HepG2 (cell line): ENCODE measurements around the gene HHIPL1. TPM values are rescaled to one million over a fixed set of nuclear protein-coding genes. Genes with fewer than 3 reads are reported as not detected.
A peak's percentile ranks its signal among the peaks of the same experiment; 100 is the strongest.

Experiments
- CHD4 ChIP-seq: fragments of 200-600 bp; sonication (generic); IDR thresholded peaks from 2 replicates; pipeline ENCODE4 v1.7.0; 2017; ENCODE audit warnings: mild to moderate bottlenecking, low read length, borderline replicate concordance
- ETS1 ChIP-seq: sonication (generic); formaldehyde crosslinking; IDR thresholded peaks from 2 replicates; pipeline ENCODE4 v1.4.0; 2020; ENCODE audit warnings: missing genetic modification reagents
- LCORL ChIP-seq, 2 experiments: fragments of 450-650 bp in 1 of 2; sonication (generic) in 1 of 2; formaldehyde crosslinking in 1 of 2; IDR thresholded peaks; 2 replicates each; pipeline versions ENCODE4 v1.5.0 to v1.6.1; 2017 to 2020; ENCODE audit warnings: antibody characterized with exemption in 1 of 2, missing genetic modification reagents in 1 of 2
- REL ChIP-seq: sonication (generic); formaldehyde crosslinking; conservative IDR thresholded peaks from 2 replicates; pipeline ENCODE4 v1.8.0; 2022; ENCODE audit warnings: mild to moderate bottlenecking, missing genetic modification reagents, moderate library complexity
- ZMYM3 ChIP-seq: sonication (generic); formaldehyde crosslinking; IDR thresholded peaks from 2 replicates; pipeline ENCODE4 v1.5.1; 2020; ENCODE audit warnings: mild to moderate bottlenecking, missing genetic modification reagents
- ZNF136 ChIP-seq: sonication (generic); formaldehyde crosslinking; IDR thresholded peaks from 2 replicates; pipeline ENCODE4 v1.8.1; 2022; ENCODE audit warnings: low read depth, mild to moderate bottlenecking, moderate library complexity, missing genetic modification reagents
- ZNF431 ChIP-seq: sonication (generic); formaldehyde crosslinking; IDR thresholded peaks from 2 replicates; pipeline ENCODE4 v1.9.0; 2022; ENCODE audit warnings: missing genetic modification reagents, low read depth, mild to moderate bottlenecking, borderline replicate concordance
- ZNF577 ChIP-seq: sonication (generic); formaldehyde crosslinking; IDR thresholded peaks from 2 replicates; pipeline ENCODE4 v1.4.0; 2020; ENCODE audit warnings: mild to moderate bottlenecking, low read depth, missing genetic modification reagents, borderline replicate concordance
- ZSCAN20 ChIP-seq: sonication (generic); formaldehyde crosslinking; IDR thresholded peaks from 2 replicates; pipeline ENCODE4 v1.4.0; 2020; ENCODE audit warnings: missing genetic modification reagents, mild to moderate bottlenecking, borderline replicate concordance
- ZSCAN9 ChIP-seq: IDR thresholded peaks from 2 replicates; pipeline ENCODE4 v1.6.1; 2016; ENCODE audit warnings: borderline replicate concordance
- polyA plus RNA-seq, 8 experiments: library from polyadenylated mRNA; depleted of rRNA in 3 of 8; stranded (reverse) in 7 of 8; unstranded in 1 of 8; fragments of >200 nt; fragmentation: Illumina TruSeq in 4 of 8; extraction: Trizol in 4 of 8; gene quantifications; 2 replicates each; pipeline versions ENCODE4 v1.2.1 to v1.2.3, GENCODE V29; 2011 to 2016; ENCODE audit warnings: low read depth in 4 of 8, missing spikeins in 1 of 8, mixed read lengths in 1 of 8; ENCODE audit not compliant: insufficient read depth in 1 of 8
- total RNA-seq, 5 experiments: library from RNA; depleted of rRNA; stranded (reverse); fragments of >200 nt; fragmentation: Illumina TruSeq; extraction: Trizol; gene quantifications; 2 replicates each; pipeline ENCODE4 v1.2.3, GENCODE V29; 2016; ENCODE audit warnings: low read depth in 1 of 5
- TF ChIP-seq, protein P1 (sequence below), 2 experiments: sonication (generic) in 1 of 2; formaldehyde crosslinking in 1 of 2; IDR thresholded peaks; 2 replicates each; pipeline versions ENCODE4 v1.4.0 to v1.6.1; 2016 to 2020; ENCODE audit warnings: borderline replicate concordance in 1 of 2, low read depth in 1 of 2, mild to moderate bottlenecking in 1 of 2, missing genetic modification reagents in 1 of 2

Gene HHIPL1
- total and polyA plus RNA-seq, 2 of the 13 experiments (the other 11 are each of a cell fraction or from before 2014, with no cell fraction given): not detected

DNA sequence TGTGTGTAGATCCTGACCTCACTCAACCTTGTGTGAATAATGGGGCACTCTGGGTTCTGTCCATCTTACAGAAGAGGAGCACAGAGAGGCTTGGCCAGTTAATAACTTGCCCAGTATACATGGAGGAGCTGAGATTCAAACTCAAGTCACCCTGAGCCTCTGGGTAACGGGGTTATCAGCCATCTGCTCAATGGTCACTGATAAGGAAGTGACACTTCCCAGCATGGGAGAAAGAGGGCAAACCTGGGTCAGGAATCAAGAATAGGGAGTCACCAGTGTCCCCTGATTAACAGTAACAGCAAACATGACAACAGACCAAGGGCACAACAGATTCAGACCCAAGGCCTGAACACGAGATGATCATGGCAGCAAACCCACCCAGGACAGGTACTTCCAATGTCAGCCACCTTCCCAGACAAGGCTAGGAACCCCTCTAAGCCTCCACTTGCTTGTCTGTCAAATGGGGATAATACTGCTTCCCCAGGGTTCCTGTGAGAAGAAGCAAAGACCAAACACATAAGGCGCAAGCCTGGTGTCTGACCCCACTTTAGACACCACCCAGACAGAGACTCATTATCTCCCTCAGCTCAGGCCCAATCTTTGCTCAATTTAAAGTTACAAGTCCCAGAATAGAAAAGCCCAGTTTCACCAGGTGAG, 44.6 kb upstream of the HHIPL1 start (continued):
- TF ChIP-seq ETS1 (CRISPR knock-in tag) (no peak), ZNF577 (CRISPR knock-in tag) (no peak), REL (CRISPR knock-in tag) (no peak), ZSCAN9 (CRISPR knock-in tag) (no peak), ZSCAN20 (CRISPR knock-in tag) (no peak), ZMYM3 (CRISPR knock-in tag) (peak; percentile 74; the same call in 1 of the 2 replicates), ZNF431 (CRISPR knock-in tag) (no peak), LCORL (IDR thresholded peaks at IDR 0.05) (no peak), LCORL (CRISPR knock-in tag; IDR thresholded peaks at IDR 0.05) (no peak), CHD4 (0 out of 2 replicates have a peak, but pooled peaks have one; percentile 9), ZNF136 (CRISPR knock-in tag) (no peak)
- TF ChIP-seq, protein P1, sequence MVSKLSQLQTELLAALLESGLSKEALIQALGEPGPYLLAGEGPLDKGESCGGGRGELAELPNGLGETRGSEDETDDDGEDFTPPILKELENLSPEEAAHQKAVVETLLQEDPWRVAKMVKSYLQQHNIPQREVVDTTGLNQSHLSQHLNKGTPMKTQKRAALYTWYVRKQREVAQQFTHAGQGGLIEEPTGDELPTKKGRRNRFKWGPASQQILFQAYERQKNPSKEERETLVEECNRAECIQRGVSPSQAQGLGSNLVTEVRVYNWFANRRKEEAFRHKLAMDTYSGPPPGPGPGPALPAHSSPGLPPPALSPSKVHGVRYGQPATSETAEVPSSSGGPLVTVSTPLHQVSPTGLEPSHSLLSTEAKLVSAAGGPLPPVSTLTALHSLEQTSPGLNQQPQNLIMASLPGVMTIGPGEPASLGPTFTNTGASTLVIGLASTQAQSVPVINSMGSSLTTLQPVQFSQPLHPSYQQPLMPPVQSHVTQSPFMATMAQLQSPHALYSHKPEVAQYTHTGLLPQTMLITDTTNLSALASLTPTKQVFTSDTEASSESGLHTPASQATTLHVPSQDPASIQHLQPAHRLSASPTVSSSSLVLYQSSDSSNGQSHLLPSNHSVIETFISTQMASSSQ (IDR thresholded peaks at IDR 0.05; ENCODE audit: low read depth): no peak
- TF ChIP-seq, protein P1 (CRISPR knock-in tag; IDR thresholded peaks at IDR 0.05; ENCODE audit: borderline replicate concordance): no peak
